Head of caudate nucleus (tissue), 42 donors: Measurements from ENCODE around the gene SPEF2.

Experiments
- DNase-seq, 42 donors: peaks; one replicate each; pipeline versions ENCODE4 v3.0.0 to v3.0.0-alpha.2; 2020 to 2021; ENCODE audit warnings: mixed read lengths in 7 of 42
- intact Hi-C: fragments of 100-400 bp; cut with DNase I; formaldehyde crosslinking; loops from one replicate; pipeline ENCODE4 v1.15.0; 2022

The SPEF2 gene

GRCh38 chr5:35685161-35685560, 67.5 kb downstream of the SPEF2 start:
- DNase-seq = no peak
- intact Hi-C loops = no loop called here

GRCh38 chr5:35687961-35688360, 70.3 kb downstream of the SPEF2 start:
- intact Hi-C loops = no loop called here
- DNase-seq = peak in 19 of 42 donors; percentile 13 to 73 (median 30)

- peak in 5 of 42 donors; percentile 12 to 51 (median 44) for DNase-seq
- intact Hi-C loops = no loop called here
Observed at GRCh38 chr5:35694481-35694880, 76.8 kb downstream of the SPEF2 start.

- intact Hi-C loops = no loop called here
- no peak for DNase-seq
Observed at GRCh38 chr5:35698047-35698808, 80.6 kb downstream of the SPEF2 start.

GRCh38 chr5:35707659-35708058, 90.0 kb downstream of the SPEF2 start:
- DNase-seq = no peak
- intact Hi-C loops = no loop called here

GRCh38 chr5:35709688-35710087, 92.0 kb downstream of the SPEF2 start:
- intact Hi-C loops = no loop called here

GRCh38 chr5:35717718-35718117, 100.1 kb downstream of the SPEF2 start:
- DNase-seq = no peak
- intact Hi-C loops = no loop called here

More at GRCh38 chr5:35709688-35710087, 92.0 kb downstream of the SPEF2 start:
- DNase-seq = no peak

GRCh38 chr5:35735718-35736117, 118.1 kb downstream of the SPEF2 start:
- DNase-seq = no peak
- intact Hi-C loops = no loop called here

- intact Hi-C loops = no loop called here
Observed at GRCh38 chr5:35736280-35736679, 118.6 kb downstream of the SPEF2 start.

GRCh38 chr5:35741126-35741716, 123.6 kb downstream of the SPEF2 start:
- intact Hi-C loops = no loop called here
- DNase-seq = no peak

More at GRCh38 chr5:35736280-35736679, 118.6 kb downstream of the SPEF2 start:
- no peak for DNase-seq

- intact Hi-C loops = no loop called here
- no peak for DNase-seq
Observed at GRCh38 chr5:35741971-35742370, 124.3 kb downstream of the SPEF2 start.

GRCh38 chr5:35743644-35744043, 126.0 kb downstream of the SPEF2 start:
- intact Hi-C loops = no loop called here

GRCh38 chr5:35745193-35745592, 127.5 kb downstream of the SPEF2 start:
- no peak for DNase-seq
- intact Hi-C loops = no loop called here

More at GRCh38 chr5:35743644-35744043, 126.0 kb downstream of the SPEF2 start:
- no peak for DNase-seq

- intact Hi-C loops = no loop called here
- DNase-seq = no peak
Observed at GRCh38 chr5:35745660-35746059, 128.0 kb downstream of the SPEF2 start.

GRCh38 chr5:35752012-35752411, 134.3 kb downstream of the SPEF2 start:
- no peak for DNase-seq
- intact Hi-C loops = no loop called here

GRCh38 chr5:35753500-35753899, 135.8 kb downstream of the SPEF2 start:
- no peak for DNase-seq
- intact Hi-C loops = no loop called here

GRCh38 chr5:35754481-35754880, 136.8 kb downstream of the SPEF2 start:
- DNase-seq = no peak
- intact Hi-C loops = no loop called here

- DNase-seq = no peak
- intact Hi-C loops = no loop called here
Observed at GRCh38 chr5:35755966-35756365, 138.3 kb downstream of the SPEF2 start.

GRCh38 chr5:35758151-35758724, 140.6 kb downstream of the SPEF2 start:
- DNase-seq = no peak
- intact Hi-C loops = no loop called here

GRCh38 chr5:35761541-35761940, 143.9 kb downstream of the SPEF2 start:
- DNase-seq = no peak
- intact Hi-C loops = no loop called here
